Naive thymus-derived CD4-positive, alpha-beta T cell (primary cell): ENCODE results near the gene POSTN. TPM values are rescaled to one million over a fixed set of nuclear protein-coding genes. Genes with fewer than 3 reads are reported as not detected.

ENCODE experiments used
- ATAC-seq: fragments of 150-1000 bp; cut with Tn5 transposase; 2 replicates; pipeline ENCODE4 v1.10.0; 2021; ENCODE audit warnings: mild to moderate bottlenecking, moderate library complexity
- CTCF ChIA-PET: fragments of 350-600 bp; sonication (Branson Sonifier 250); formaldehyde crosslinking; loops from one replicate; lab custom pipeline; 2021; ENCODE audit warnings: antibody characterized with exemption; lab: Charles Lee
- POLR2A ChIA-PET: fragments of 350-600 bp; sonication (Branson Sonifier 250); formaldehyde crosslinking; loops from one replicate; lab custom pipeline; 2021; ENCODE audit warnings: antibody characterized with exemption, inconsistent platforms; lab: Charles Lee
- DNase-seq, 9 donors: peaks; one replicate each; pipeline versions ENCODE4 v3.0.0 to v3.0.0-alpha.2; 2020 to 2022; ENCODE audit warnings: mixed read lengths in 1 of 9
- H3K27ac ChIP-seq: one replicate; pipeline ENCODE4 v1.7.0; 2013; ENCODE audit warnings: mild to moderate bottlenecking, low read depth, low read length, moderate library complexity
- H3K27me3 ChIP-seq, 2 donors: one replicate each; pipeline ENCODE4 v1.7.0; 2013; ENCODE audit warnings: low read length in 2 of 2, mild to moderate bottlenecking in 2 of 2, moderate library complexity in 2 of 2; ENCODE audit not compliant: control insufficient read depth in 2 of 2, insufficient read depth in 2 of 2
- H3K36me3 ChIP-seq, 3 experiments: 1 replicate in 2 of 3; 2 replicates in 1 of 3; pipeline ENCODE4 v1.7.0; 2013; ENCODE audit warnings: low read length in 3 of 3, mild to moderate bottlenecking in 3 of 3, moderate library complexity in 1 of 3; ENCODE audit not compliant: insufficient read depth in 3 of 3, control insufficient read depth in 2 of 3
- H3K4me1 ChIP-seq, 2 donors: one replicate each; pipeline ENCODE4 v1.7.0; 2013; ENCODE audit warnings: low read length in 2 of 2, mild to moderate bottlenecking in 2 of 2, moderate library complexity in 1 of 2; ENCODE audit not compliant: control insufficient read depth in 2 of 2, insufficient read depth in 2 of 2
- H3K4me3 ChIP-seq: 2 replicates; pipeline ENCODE4 v1.7.0; 2013; ENCODE audit warnings: mild to moderate bottlenecking, low read length
- H3K9me3 ChIP-seq, 3 experiments: 1 replicate in 2 of 3; 2 replicates in 1 of 3; pipeline ENCODE4 v1.7.0; 2013; ENCODE audit warnings: low read length in 3 of 3; ENCODE audit not compliant: control insufficient read depth in 2 of 3
- H3K27ac Mint-ChIP-seq, 9 donors: one replicate each; pipeline ENCODE4 v1.8.0; 2020 to 2022; ENCODE audit warnings: mixed read lengths in 9 of 9, mild to moderate bottlenecking in 8 of 9, moderate library complexity in 5 of 9, inconsistent platforms in 2 of 9
- H3K27me3 Mint-ChIP-seq, 5 donors: one replicate each; pipeline ENCODE4 v1.8.0; 2021 to 2022; ENCODE audit warnings: mixed read lengths in 5 of 5, mild to moderate bottlenecking in 1 of 5
- H3K36me3 Mint-ChIP-seq, 5 donors: one replicate each; pipeline ENCODE4 v1.8.0; 2020 to 2022; ENCODE audit warnings: mixed read lengths in 5 of 5, mild to moderate bottlenecking in 3 of 5, inconsistent platforms in 1 of 5
- H3K4me1 Mint-ChIP-seq, 7 donors: one replicate each; pipeline ENCODE4 v1.8.0; 2020 to 2022; ENCODE audit warnings: mixed read lengths in 7 of 7, mild to moderate bottlenecking in 3 of 7, inconsistent platforms in 1 of 7
- H3K4me3 Mint-ChIP-seq, 10 donors: one replicate each; pipeline ENCODE4 v1.8.0; 2020 to 2022; ENCODE audit warnings: mild to moderate bottlenecking in 10 of 10, mixed read lengths in 10 of 10, moderate library complexity in 6 of 10, inconsistent platforms in 2 of 10
- H3K9me3 Mint-ChIP-seq, 11 donors: one replicate each; pipeline ENCODE4 v1.8.0; 2020 to 2022; ENCODE audit warnings: mixed read lengths in 11 of 11, mild to moderate bottlenecking in 4 of 11, inconsistent platforms in 1 of 11, moderate library complexity in 1 of 11
- intact Hi-C, 2 donors: fragments of 100-400 bp; cut with micrococcal nuclease; formaldehyde crosslinking; loops; one replicate each; pipeline ENCODE4 v1.15.1; 2023
- polyA plus RNA-seq, 2 donors: library from polyadenylated mRNA; unstranded; fragments of 300-500 nt; fragmentation: Illumina TruSeq; gene quantifications; one replicate each; pipeline ENCODE4 v1.2.3, GENCODE V29; 2021
- total RNA-seq, 6 experiments: library from RNA in 5 of 6; stranded (reverse) in 5 of 6; gene quantifications; 1 replicate in 5 of 6; 2 replicates in 1 of 6; pipeline ENCODE4 v1.2.3 and lab custom pipeline; 2021 to 2026

POSTN gene
- total and polyA plus RNA-seq, 7 experiments from 2014 or later = not detected

DNA sequence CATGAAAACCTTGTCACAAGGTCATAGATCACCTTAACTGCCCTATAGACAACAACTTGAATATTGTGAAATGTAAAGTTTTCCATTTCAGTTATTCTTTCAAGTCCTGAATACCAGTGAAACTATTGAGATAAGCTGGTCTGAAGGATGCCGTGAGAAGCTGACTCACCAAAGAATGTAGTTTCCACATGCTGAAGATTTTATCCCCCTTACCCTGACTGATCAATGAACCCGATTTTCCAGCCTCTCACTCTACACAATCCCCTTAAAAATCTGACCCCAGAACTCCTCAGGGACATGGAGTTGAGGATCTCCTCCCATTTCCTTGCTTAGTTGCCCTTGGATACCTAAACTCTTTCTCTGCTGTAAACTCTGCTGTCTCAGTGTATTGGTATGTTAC is 67.5 kb downstream of the POSTN start:
- Histone ChIP-seq H3K36me3 (no peaks in the 10 kb centered on the region), H3K9me3 (peaks cover 0 to 4% (median 0%) of the 10 kb centered on the region in 3 experiments), H3K27me3 (no peaks in the 10 kb centered on the region), H3K4me1 (no peaks in the 10 kb centered on the region), H3K4me3 (no peak overlapping the region), H3K27ac (no peak overlapping the region)
- H3K36me3 Mint-ChIP-seq = no peaks in the 10 kb centered on the region
- intact Hi-C loops = no loop called here
- H3K4me3 Mint-ChIP-seq = no peak overlapping the region
- H3K9me3 Mint-ChIP-seq = peaks cover 3 to 24% (median 12%) of the 10 kb centered on the region in 11 donors
- H3K27ac Mint-ChIP-seq = no peak overlapping the region
- H3K4me1 Mint-ChIP-seq = no peaks in the 10 kb centered on the region
- POLR2A ChIA-PET = no interaction called here
- DNase-seq (no peak), ATAC-seq (no peak)
- CTCF ChIA-PET = no interaction called here
- H3K27me3 Mint-ChIP-seq = no peaks in the 10 kb centered on the region

DNA sequence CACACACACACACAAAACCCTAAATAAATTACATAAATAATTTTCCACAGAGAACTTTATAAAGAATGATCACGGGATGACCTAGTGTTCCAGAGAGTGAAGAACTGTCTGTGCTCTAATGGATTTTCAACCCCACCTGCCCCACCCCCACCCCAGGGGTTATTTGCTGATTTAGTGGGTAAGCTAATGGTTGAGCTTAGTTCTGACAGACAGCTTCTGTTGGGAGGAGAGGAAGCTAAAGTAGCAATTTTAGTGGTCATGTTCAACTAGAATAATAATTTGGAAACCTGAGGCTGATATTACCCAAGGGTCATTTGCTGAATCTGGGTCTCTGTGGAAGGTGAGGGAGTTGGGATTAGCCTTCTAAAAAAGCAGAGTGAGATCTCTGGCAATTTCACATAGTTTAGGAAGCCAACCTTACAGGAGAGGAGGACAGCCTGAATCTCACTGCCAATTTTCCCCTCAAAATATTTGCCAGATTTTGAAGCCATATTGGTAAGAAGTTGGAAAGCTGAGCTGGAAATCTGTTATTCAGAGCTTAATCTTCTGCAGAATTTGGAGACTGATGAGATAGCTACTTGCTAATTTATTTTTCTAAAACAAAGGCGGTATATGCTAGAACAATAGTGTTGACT is 68.7 kb downstream of the POSTN start:
- Histone ChIP-seq H3K27ac (no peak overlapping the region), H3K27me3 (no peaks in the 10 kb centered on the region), H3K4me3 (no peak overlapping the region), H3K4me1 (no peaks in the 10 kb centered on the region), H3K36me3 (no peaks in the 10 kb centered on the region), H3K9me3 (peaks cover 0 to 4% (median 0%) of the 10 kb centered on the region in 3 experiments)
- Mint-ChIP-seq H3K9me3 (peaks cover 3 to 17% (median 10%) of the 10 kb centered on the region in 11 donors), H3K27me3 (no peaks in the 10 kb centered on the region), H3K27ac (no peak overlapping the region), H3K36me3 (no peaks in the 10 kb centered on the region), H3K4me1 (no peaks in the 10 kb centered on the region), H3K4me3 (no peak overlapping the region)
- POLR2A ChIA-PET = no interaction called here
- ATAC-seq (no peak), DNase-seq (no peak)
- CTCF ChIA-PET = no interaction called here
- intact Hi-C loops = no loop called here

GRCh38 chr13:37526710-37527473 is 71.7 kb downstream of the POSTN start:
- no peak for DNase-seq
- ATAC-seq = no peak
- no peaks in the 10 kb centered on the region for H3K36me3 ChIP-seq
- H3K4me1 ChIP-seq = no peaks in the 10 kb centered on the region
- intact Hi-C loops = no loop called here
- H3K9me3 ChIP-seq = peaks cover 0 to 4% (median 0%) of the 10 kb centered on the region in 3 experiments
- Mint-ChIP-seq H3K4me1 (no peaks in the 10 kb centered on the region), H3K27ac (no peak overlapping the region), H3K9me3 (peaks cover 2 to 17% (median 9%) of the 10 kb centered on the region in 11 donors), H3K4me3 (no peak overlapping the region), H3K36me3 (no peaks in the 10 kb centered on the region), H3K27me3 (no peaks in the 10 kb centered on the region)
- CTCF ChIA-PET = no interaction called here
- no peak overlapping the region for H3K27ac ChIP-seq
- POLR2A ChIA-PET = interaction anchor here (0.7 kb wide), 1 partner anchor 752 kb away, joined by 3 read pairs; no protein-coding TSS in a partner anchor
- H3K27me3 ChIP-seq = no peaks in the 10 kb centered on the region
- no peak overlapping the region for H3K4me3 ChIP-seq

- no peak overlapping the region for H3K4me3 Mint-ChIP-seq
- intact Hi-C loops = no loop called here
- H3K4me1 ChIP-seq = no peaks in the 10 kb centered on the region
- H3K4me3 ChIP-seq = no peak overlapping the region
- DNase-seq = no peak
- no peaks in the 10 kb centered on the region for H3K36me3 Mint-ChIP-seq
- H3K27me3 Mint-ChIP-seq = no peaks in the 10 kb centered on the region
- ChIA-PET CTCF (no interaction called here), POLR2A (no interaction called here)
- no peaks in the 10 kb centered on the region for H3K9me3 ChIP-seq
- H3K9me3 Mint-ChIP-seq = peaks cover 0 to 16% (median 1%) of the 10 kb centered on the region in 11 donors
- no peak overlapping the region for H3K27ac ChIP-seq
- no peak for ATAC-seq
- H3K36me3 ChIP-seq = no peaks in the 10 kb centered on the region
- H3K4me1 Mint-ChIP-seq = no peaks in the 10 kb centered on the region
- H3K27me3 ChIP-seq = no peaks in the 10 kb centered on the region
- H3K27ac Mint-ChIP-seq = no peak overlapping the region
Measured at GRCh38 chr13:37515226-37515625, 83.3 kb downstream of the POSTN start.
